ENCODE results near the gene CACNA1G. TPM values are rescaled to one million over a fixed set of nuclear protein-coding genes. Genes with fewer than 3 reads are reported as not detected.

The CACNA1G gene
- total and polyA plus RNA-seq, 9 of the 15 experiments (the other 6 are each of a cell fraction or from before 2014, with no cell fraction given) = 0.01 TPM; not detected in 8

DNA sequence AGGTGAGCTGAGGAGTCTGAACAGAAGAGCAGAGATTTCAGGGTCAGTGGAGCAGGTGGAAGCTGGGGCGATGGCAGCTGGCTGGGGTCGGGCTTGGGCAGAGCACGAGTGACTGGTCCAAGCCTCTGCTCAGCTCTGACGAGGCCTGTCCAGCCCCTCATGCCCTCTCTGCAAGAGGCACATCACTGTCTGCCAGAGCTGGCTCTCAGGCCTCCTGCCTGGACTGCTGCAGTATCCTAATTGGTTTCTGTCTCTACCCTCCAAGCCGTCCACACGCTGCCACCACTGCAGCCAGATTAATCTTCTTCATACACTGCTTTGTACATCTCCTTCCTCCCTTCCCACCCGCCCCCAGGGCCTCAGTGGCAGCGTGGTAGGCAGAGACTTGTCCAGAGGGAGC, 25.4 kb downstream of the CACNA1G start:
- H3K4me1 ChIP-seq (replicated peaks in 1 of 2; ENCODE audit: control insufficient read depth in 2 of 2, insufficient read depth in 2 of 2, low read length in 2 of 2) = peaks cover 0 to 4% of the 10 kb centered on the region in 2 experiments; a peak in 2 of 5 replicates
- no peak overlapping the region for H2AFZ ChIP-seq (ENCODE audit: low read depth, low read length)
- POLR2A ChIA-PET = no interaction called here
- no peaks in the 10 kb centered on the region for H3K9me1 ChIP-seq (ENCODE audit: control insufficient read depth, insufficient read depth, low read length)
- no peak overlapping the region for H3K4me3 ChIP-seq
- H3K9ac ChIP-seq (ENCODE audit: insufficient read depth in 1 of 2, low read depth in 2 of 2, low read length in 2 of 2) = peak overlapping the region in 1 of 2 experiments; percentile 35; a peak in 1 of 4 replicates
- no peaks in the 10 kb centered on the region for H3K79me2 ChIP-seq (ENCODE audit: control insufficient read depth, insufficient read depth, low read length)
- DNase-seq (ENCODE audit: extremely low read depth in 1 of 4, low spot score in 3 of 4) = no peak
- H4K20me1 ChIP-seq (replicated peaks; ENCODE audit: control insufficient read depth, insufficient read depth, low read length) = peaks cover 4% of the 10 kb centered on the region
- no peak for ATAC-seq
- H3K9me3 ChIP-seq (replicated peaks; ENCODE audit: control insufficient read depth, insufficient read depth, low read depth, low read length) = no peaks in the 10 kb centered on the region
- CTCF ChIA-PET (ENCODE audit: low intra/inter-chr PET ratio) = no interaction called here
- no peak overlapping the region for H3K27ac ChIP-seq (ENCODE audit: extremely low read depth, low read depth, low read length)
- H3K36me3 ChIP-seq (ENCODE audit: control insufficient read depth, insufficient read depth, low read length) = no peaks in the 10 kb centered on the region
- WGBS (ENCODE audit: insufficient coverage, low coverage, missing lambda C conversion rate) = 5% methylated on average over 7 of the region's 8 CpGs
- FAIRE-seq = no peak
- TF ChIP-seq RCOR1 (IDR thresholded peaks at IDR 0.05; ENCODE audit: borderline replicate concordance in 1 of 2, low read depth in 2 of 2, low read length in 2 of 2) (no peak), E2F3 (CRISPR knock-in tag; IDR thresholded peaks at IDR 0.05) (no peak), ETV5 (CRISPR knock-in tag; IDR thresholded peaks at IDR 0.05; ENCODE audit: low read depth) (no peak), ZNF717 (CRISPR knock-in tag; IDR thresholded peaks at IDR 0.05) (no peak)
- no peak overlapping the region for H3K4me2 ChIP-seq (ENCODE audit: insufficient read depth, low read length)
- peaks cover 40 to 87% of the 10 kb centered on the region in 2 experiments; a peak in 4 of 5 replicates for H3K27me3 ChIP-seq (ENCODE audit: control insufficient read depth in 2 of 2, insufficient read depth in 2 of 2, low read length in 2 of 2)
- BruUV-seq (replicated peaks) = no TSS peak
- in situ Hi-C loops (cut with MboI) = no loop called here
- intact Hi-C loops (cut with micrococcal nuclease) = no loop called here

- no TSS peak for BruUV-seq (replicated peaks)
- peaks cover 34 to 87% of the 10 kb centered on the region in 2 experiments; a peak in 4 of 5 replicates for H3K27me3 ChIP-seq (ENCODE audit: control insufficient read depth in 2 of 2, insufficient read depth in 2 of 2, low read length in 2 of 2)
- ATAC-seq (no peak), FAIRE-seq (no peak), DNase-seq (ENCODE audit: extremely low read depth in 1 of 4, low spot score in 3 of 4) (no peak)
- no peak overlapping the region for H3K4me2 ChIP-seq (ENCODE audit: insufficient read depth, low read length)
- H3K9me3 ChIP-seq (replicated peaks; ENCODE audit: control insufficient read depth, insufficient read depth, low read depth, low read length) = no peaks in the 10 kb centered on the region
- H4K20me1 ChIP-seq (replicated peaks; ENCODE audit: control insufficient read depth, insufficient read depth, low read length) = peaks cover 4% of the 10 kb centered on the region
- CTCF ChIA-PET (ENCODE audit: low intra/inter-chr PET ratio) = no interaction called here
- peak overlapping the region in 1 of 2 experiments; percentile 35; a peak in 2 of 4 replicates for H3K9ac ChIP-seq (ENCODE audit: insufficient read depth in 1 of 2, low read depth in 2 of 2, low read length in 2 of 2)
- in situ Hi-C loops (cut with MboI) = no loop called here
- 1% methylated on average over 9 of the region's 9 CpGs for WGBS (ENCODE audit: insufficient coverage, low coverage, missing lambda C conversion rate)
- no peak overlapping the region for H3K4me3 ChIP-seq
- H3K4me1 ChIP-seq (replicated peaks in 1 of 2; ENCODE audit: control insufficient read depth in 2 of 2, insufficient read depth in 2 of 2, low read length in 2 of 2) = peaks cover 0 to 8% of the 10 kb centered on the region in 2 experiments; a peak in 2 of 5 replicates
- no peaks in the 10 kb centered on the region for H3K79me2 ChIP-seq (ENCODE audit: control insufficient read depth, insufficient read depth, low read length)
- H2AFZ ChIP-seq (ENCODE audit: low read depth, low read length) = no peak overlapping the region
- H3K27ac ChIP-seq (ENCODE audit: extremely low read depth, low read depth, low read length) = no peak overlapping the region
- intact Hi-C loops (cut with micrococcal nuclease) = no loop called here
- H3K36me3 ChIP-seq (ENCODE audit: control insufficient read depth, insufficient read depth, low read length) = no peaks in the 10 kb centered on the region
- POLR2A ChIA-PET = interaction anchor here (0.9 to 1.2 kb wide), 2 partner anchors 10 to 18 kb away, joined by 3 to 4 read pairs; no protein-coding TSS in a partner anchor
- no peaks in the 10 kb centered on the region for H3K9me1 ChIP-seq (ENCODE audit: control insufficient read depth, insufficient read depth, low read length)
- TF ChIP-seq, protein P1, sequence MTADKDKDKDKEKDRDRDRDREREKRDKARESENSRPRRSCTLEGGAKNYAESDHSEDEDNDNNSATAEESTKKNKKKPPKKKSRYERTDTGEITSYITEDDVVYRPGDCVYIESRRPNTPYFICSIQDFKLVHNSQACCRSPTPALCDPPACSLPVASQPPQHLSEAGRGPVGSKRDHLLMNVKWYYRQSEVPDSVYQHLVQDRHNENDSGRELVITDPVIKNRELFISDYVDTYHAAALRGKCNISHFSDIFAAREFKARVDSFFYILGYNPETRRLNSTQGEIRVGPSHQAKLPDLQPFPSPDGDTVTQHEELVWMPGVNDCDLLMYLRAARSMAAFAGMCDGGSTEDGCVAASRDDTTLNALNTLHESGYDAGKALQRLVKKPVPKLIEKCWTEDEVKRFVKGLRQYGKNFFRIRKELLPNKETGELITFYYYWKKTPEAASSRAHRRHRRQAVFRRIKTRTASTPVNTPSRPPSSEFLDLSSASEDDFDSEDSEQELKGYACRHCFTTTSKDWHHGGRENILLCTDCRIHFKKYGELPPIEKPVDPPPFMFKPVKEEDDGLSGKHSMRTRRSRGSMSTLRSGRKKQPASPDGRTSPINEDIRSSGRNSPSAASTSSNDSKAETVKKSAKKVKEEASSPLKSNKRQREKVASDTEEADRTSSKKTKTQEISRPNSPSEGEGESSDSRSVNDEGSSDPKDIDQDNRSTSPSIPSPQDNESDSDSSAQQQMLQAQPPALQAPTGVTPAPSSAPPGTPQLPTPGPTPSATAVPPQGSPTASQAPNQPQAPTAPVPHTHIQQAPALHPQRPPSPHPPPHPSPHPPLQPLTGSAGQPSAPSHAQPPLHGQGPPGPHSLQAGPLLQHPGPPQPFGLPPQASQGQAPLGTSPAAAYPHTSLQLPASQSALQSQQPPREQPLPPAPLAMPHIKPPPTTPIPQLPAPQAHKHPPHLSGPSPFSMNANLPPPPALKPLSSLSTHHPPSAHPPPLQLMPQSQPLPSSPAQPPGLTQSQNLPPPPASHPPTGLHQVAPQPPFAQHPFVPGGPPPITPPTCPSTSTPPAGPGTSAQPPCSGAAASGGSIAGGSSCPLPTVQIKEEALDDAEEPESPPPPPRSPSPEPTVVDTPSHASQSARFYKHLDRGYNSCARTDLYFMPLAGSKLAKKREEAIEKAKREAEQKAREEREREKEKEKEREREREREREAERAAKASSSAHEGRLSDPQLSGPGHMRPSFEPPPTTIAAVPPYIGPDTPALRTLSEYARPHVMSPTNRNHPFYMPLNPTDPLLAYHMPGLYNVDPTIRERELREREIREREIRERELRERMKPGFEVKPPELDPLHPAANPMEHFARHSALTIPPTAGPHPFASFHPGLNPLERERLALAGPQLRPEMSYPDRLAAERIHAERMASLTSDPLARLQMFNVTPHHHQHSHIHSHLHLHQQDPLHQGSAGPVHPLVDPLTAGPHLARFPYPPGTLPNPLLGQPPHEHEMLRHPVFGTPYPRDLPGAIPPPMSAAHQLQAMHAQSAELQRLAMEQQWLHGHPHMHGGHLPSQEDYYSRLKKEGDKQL (CRISPR knock-in tag; IDR thresholded peaks at IDR 0.05; ENCODE audit: borderline replicate concordance) = no peak
- no peak for TF ChIP-seq MLX (CRISPR knock-in tag; conservative IDR thresholded peaks at IDR 0.05)
- TF ChIP-seq HDAC3 (IDR thresholded peaks at IDR 0.05; ENCODE audit: borderline replicate concordance, partially characterized antibody) = no peak
Observed at GRCh38 chr17:50586421-50587247, 26.1 kb downstream of the CACNA1G start.
